GM13977 (cell line): ENCODE measurements around the gene LGR4.

Experiments
- DNase-seq: peaks from one replicate; pipeline ENCODE4 v3.0.0; 2012; ENCODE audit warnings: low spot score
- in situ Hi-C: fragments of 300-500 bp; cut with MboI; formaldehyde crosslinking; loops from one replicate; pipeline ENCODE4 v1.12.0; 2022; ENCODE audit warnings: low sequenced_read_pairs, low pct_unique_long_range_greater_than_20kb, mixed read lengths, inconsistent platforms; ENCODE audit not compliant: unreplicated experiment
- TF ChIP-seq, protein P1 (sequence below): IDR thresholded peaks from 2 replicates; pipeline ENCODE4 v1.5.1; 2012; ENCODE audit warnings: mild to moderate bottlenecking, control low read depth; ENCODE audit not compliant: insufficient read depth; ENCODE audit errors: extremely low read depth, missing control alignments

The LGR4 gene

GRCh38 chr11:27418356-27418755 lies 54.2 kb downstream of the LGR4 start:
- DNase-seq = no peak
- TF ChIP-seq, protein P1, sequence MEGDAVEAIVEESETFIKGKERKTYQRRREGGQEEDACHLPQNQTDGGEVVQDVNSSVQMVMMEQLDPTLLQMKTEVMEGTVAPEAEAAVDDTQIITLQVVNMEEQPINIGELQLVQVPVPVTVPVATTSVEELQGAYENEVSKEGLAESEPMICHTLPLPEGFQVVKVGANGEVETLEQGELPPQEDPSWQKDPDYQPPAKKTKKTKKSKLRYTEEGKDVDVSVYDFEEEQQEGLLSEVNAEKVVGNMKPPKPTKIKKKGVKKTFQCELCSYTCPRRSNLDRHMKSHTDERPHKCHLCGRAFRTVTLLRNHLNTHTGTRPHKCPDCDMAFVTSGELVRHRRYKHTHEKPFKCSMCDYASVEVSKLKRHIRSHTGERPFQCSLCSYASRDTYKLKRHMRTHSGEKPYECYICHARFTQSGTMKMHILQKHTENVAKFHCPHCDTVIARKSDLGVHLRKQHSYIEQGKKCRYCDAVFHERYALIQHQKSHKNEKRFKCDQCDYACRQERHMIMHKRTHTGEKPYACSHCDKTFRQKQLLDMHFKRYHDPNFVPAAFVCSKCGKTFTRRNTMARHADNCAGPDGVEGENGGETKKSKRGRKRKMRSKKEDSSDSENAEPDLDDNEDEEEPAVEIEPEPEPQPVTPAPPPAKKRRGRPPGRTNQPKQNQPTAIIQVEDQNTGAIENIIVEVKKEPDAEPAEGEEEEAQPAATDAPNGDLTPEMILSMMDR = no peak
- in situ Hi-C loops = no loop called here

DNA sequence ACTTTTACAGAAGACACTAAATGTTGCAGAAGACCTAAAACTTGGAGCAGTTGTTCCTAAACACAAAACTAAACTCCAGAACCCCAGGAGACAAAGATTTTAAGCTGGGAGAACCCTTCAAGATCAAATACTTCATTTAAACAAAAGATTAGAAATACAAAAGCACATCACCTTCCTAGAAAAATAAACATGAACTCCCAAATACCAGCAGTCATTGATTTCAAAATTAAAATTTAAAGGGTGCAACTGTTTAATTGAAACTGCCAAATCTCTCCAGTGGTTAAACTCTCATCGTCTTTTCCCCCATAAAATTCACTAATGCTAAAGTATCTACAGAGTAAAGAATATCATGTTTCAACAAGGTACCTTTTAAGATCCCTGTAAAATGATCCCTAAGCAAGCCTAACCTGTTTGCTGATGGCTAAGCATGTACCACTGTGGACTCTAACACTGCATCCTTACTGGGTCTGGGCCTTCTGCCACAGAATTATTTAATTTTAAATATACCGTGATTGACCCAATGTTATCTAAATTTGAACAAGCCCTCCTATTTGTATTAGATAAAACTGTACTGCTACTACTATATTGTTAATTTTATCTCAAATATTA lies 55.9 kb downstream of the LGR4 start:
- in situ Hi-C loops = no loop called here
- TF ChIP-seq, protein P1 = no peak
- DNase-seq = no peak

DNA sequence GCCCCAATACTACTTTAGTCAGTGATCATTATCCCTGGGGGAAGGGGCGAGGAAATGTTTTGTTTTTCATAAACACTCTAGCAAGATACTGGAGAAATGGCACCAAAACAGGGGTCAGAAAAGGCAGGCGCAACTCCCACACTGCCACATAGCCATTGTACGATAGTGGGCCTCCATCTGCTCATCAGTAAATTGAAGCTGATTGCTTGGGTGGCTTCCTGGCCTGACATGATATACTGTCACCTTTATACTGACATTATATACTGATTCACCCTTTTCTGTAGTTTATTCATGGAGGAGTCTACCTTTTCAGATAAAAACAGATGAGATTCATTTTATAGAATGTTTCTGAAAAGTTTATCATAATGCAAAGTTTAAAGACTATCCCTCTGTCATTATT lies 57.9 kb downstream of the LGR4 start:
- no peak for DNase-seq
- TF ChIP-seq, protein P1 = no peak
- in situ Hi-C loops = no loop called here

- in situ Hi-C loops = no loop called here
- TF ChIP-seq, protein P1 = no peak
- DNase-seq = no peak
These were observed 59.4 kb downstream of the LGR4 start for GRCh38 chr11:27413218-27413617.

GRCh38 chr11:27412192-27412691 lies 60.3 kb downstream of the LGR4 start:
- no peak for DNase-seq
- in situ Hi-C loops = no loop called here
- TF ChIP-seq, protein P1 = no peak

DNA sequence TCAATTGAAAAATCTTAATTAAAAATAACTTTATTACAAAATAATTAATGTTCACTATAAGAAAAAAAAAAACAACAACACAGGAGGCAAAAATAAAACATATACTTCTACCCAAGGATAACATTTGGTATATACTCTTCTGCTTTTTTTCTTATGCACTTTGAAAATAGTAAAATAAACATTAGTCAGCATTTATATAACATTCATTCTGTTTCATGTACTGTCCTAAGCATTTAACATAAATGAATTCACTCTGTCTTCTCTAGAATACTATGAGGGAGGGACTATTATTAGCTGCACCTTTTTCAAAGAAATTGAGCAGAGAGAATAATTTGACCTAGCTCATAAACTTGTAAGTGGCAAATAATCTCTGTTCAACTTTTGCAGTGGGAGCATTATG lies 61.3 kb downstream of the LGR4 start:
- in situ Hi-C loops = no loop called here
- DNase-seq = no peak
- TF ChIP-seq, protein P1 = no peak
